GM12878 (cell line): Measurements from ENCODE around the gene AXIN1.
"Not testable (repeated sequence)": the region's sequence is repeated elsewhere in the genome, so short reads cannot be mapped to it uniquely, and the experiment has no call there.

Source experiments
- CEBPB ChIP-seq, 2 experiments: fragments of 150-350 bp in 1 of 2; IDR thresholded peaks; 2 replicates each; pipeline ENCODE4 v1.6.1; 2012 to 2014; ENCODE audit warnings: low read depth in 2 of 2, low read length in 2 of 2, borderline replicate concordance in 1 of 2, inconsistent platforms in 1 of 2
- NR2C2 ChIP-seq: IDR thresholded peaks from 2 replicates; pipeline ENCODE4 v1.6.1; 2011; ENCODE audit warnings: borderline replicate concordance, low read depth; ENCODE audit not compliant: control insufficient read depth, insufficient read length
- NRF1 ChIP-seq: conservative IDR thresholded peaks from 2 replicates; pipeline ENCODE4 v1.6.1; 2011; ENCODE audit warnings: mild to moderate bottlenecking, low read depth, low read length, improper control_type of control experiment
- POLR2A ChIP-seq: IDR thresholded peaks from 2 replicates; pipeline ENCODE4 v1.6.1; 2011; ENCODE audit warnings: low read depth, mild to moderate bottlenecking, low read length
- POLR2AphosphoS5 ChIP-seq: IDR thresholded peaks from 2 replicates; pipeline ENCODE4 v1.6.1; 2011; ENCODE audit warnings: mild to moderate bottlenecking, low read length, inconsistent platforms
- RB1 ChIP-seq: fragments of 450-650 bp; formaldehyde crosslinking; IDR thresholded peaks from 2 replicates; pipeline ENCODE4 v1.6.1; 2017; ENCODE audit warnings: mild to moderate bottlenecking, borderline replicate concordance
- RFX5 ChIP-seq: IDR thresholded peaks from 2 replicates; pipeline ENCODE4 v1.6.1; 2011; ENCODE audit warnings: low read depth, low read length, improper control_type of control experiment
- SIN3A ChIP-seq: IDR thresholded peaks from 2 replicates; pipeline ENCODE4 v1.6.1; 2012; ENCODE audit warnings: low read depth, low read length, improper control_type of control experiment
- SMAD5 ChIP-seq: IDR thresholded peaks from 2 replicates; pipeline ENCODE4 v1.6.1; 2016; ENCODE audit warnings: antibody characterized with exemption, low read depth
- TF ChIP-seq, protein P1 (sequence below), 3 experiments: IDR thresholded peaks in 2 of 3; conservative IDR thresholded peaks in 1 of 3; 2 replicates each; pipeline ENCODE4 v1.5.1; 2011; ENCODE audit warnings: low read depth in 3 of 3, low read length in 3 of 3, mild to moderate bottlenecking in 3 of 3, control low read depth in 2 of 3, moderate library complexity in 2 of 3, inconsistent platforms in 1 of 3, mixed read lengths in 1 of 3; ENCODE audit not compliant: control insufficient read depth in 2 of 3, insufficient read depth in 1 of 3; ENCODE audit errors: extremely low read depth in 1 of 3
- TF ChIP-seq, protein P2 (sequence below): fragments of 450-650 bp; IDR thresholded peaks from 2 replicates; pipeline ENCODE4 v1.6.1; 2016; ENCODE audit warnings: mild to moderate bottlenecking
- TF ChIP-seq, protein P3 (sequence below): fragments of 450-650 bp; formaldehyde crosslinking; IDR thresholded peaks from 2 replicates; pipeline ENCODE4 v1.5.0; 2022; ENCODE audit warnings: mild to moderate bottlenecking, missing genetic modification characterization
- TF ChIP-seq, protein P4 (sequence below): IDR thresholded peaks from 2 replicates; pipeline ENCODE4 v1.6.1; 2012; ENCODE audit warnings: low read depth, low read length, improper control_type of control experiment

DNA sequence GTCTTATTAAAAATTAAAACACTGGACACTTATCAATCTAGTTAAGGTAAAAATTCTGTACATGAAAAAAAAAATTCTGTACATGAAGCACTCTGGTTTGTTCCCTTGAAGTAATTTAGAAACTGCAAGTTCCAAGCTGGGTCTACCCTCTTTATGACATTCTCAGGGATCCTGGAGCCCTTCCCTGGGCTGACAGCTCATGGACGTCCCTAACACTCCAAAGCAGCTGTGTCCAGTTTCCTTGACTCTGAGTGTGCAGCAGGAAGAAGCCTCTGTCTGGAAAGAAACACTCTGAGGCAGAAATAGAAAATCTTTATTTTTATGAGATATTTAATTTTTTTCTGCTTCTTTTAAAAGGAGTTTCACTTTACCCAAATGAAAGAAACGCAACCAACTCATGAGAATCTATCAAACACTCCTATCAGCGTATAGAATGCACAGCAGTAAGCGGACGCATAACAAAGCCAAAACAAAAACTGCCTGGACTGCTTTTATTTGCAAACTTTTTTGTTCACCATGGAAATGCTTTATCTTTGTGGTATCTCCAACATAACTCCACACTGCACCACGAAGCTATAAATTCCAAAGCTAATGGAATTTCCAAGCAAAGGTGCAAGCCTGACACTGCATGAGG is 21.2 kb downstream of the AXIN1 start:
- not testable (repeated sequence) for TF ChIP-seq POLR2A; CEBPB (IDR thresholded peaks at IDR 0.05; ENCODE audit: borderline replicate concordance in 1 of 2, low read depth in 2 of 2, low read length in 2 of 2); SMAD5; SIN3A; RB1; NRF1; POLR2AphosphoS5; NR2C2; RFX5
- TF ChIP-seq, protein P1, sequence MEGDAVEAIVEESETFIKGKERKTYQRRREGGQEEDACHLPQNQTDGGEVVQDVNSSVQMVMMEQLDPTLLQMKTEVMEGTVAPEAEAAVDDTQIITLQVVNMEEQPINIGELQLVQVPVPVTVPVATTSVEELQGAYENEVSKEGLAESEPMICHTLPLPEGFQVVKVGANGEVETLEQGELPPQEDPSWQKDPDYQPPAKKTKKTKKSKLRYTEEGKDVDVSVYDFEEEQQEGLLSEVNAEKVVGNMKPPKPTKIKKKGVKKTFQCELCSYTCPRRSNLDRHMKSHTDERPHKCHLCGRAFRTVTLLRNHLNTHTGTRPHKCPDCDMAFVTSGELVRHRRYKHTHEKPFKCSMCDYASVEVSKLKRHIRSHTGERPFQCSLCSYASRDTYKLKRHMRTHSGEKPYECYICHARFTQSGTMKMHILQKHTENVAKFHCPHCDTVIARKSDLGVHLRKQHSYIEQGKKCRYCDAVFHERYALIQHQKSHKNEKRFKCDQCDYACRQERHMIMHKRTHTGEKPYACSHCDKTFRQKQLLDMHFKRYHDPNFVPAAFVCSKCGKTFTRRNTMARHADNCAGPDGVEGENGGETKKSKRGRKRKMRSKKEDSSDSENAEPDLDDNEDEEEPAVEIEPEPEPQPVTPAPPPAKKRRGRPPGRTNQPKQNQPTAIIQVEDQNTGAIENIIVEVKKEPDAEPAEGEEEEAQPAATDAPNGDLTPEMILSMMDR (IDR thresholded peaks at IDR 0.05 in 2 of 3, conservative IDR thresholded peaks at IDR 0.05 in 1 of 3; ENCODE audit: control insufficient read depth in 2 of 3, extremely low read depth in 1 of 3, insufficient read depth in 1 of 3, low read depth in 3 of 3, low read length in 3 of 3), result not testable (repeated sequence)
- TF ChIP-seq, protein P2, sequence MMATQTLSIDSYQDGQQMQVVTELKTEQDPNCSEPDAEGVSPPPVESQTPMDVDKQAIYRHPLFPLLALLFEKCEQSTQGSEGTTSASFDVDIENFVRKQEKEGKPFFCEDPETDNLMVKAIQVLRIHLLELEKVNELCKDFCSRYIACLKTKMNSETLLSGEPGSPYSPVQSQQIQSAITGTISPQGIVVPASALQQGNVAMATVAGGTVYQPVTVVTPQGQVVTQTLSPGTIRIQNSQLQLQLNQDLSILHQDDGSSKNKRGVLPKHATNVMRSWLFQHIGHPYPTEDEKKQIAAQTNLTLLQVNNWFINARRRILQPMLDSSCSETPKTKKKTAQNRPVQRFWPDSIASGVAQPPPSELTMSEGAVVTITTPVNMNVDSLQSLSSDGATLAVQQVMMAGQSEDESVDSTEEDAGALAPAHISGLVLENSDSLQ, result not testable (repeated sequence)
- TF ChIP-seq, protein P3, sequence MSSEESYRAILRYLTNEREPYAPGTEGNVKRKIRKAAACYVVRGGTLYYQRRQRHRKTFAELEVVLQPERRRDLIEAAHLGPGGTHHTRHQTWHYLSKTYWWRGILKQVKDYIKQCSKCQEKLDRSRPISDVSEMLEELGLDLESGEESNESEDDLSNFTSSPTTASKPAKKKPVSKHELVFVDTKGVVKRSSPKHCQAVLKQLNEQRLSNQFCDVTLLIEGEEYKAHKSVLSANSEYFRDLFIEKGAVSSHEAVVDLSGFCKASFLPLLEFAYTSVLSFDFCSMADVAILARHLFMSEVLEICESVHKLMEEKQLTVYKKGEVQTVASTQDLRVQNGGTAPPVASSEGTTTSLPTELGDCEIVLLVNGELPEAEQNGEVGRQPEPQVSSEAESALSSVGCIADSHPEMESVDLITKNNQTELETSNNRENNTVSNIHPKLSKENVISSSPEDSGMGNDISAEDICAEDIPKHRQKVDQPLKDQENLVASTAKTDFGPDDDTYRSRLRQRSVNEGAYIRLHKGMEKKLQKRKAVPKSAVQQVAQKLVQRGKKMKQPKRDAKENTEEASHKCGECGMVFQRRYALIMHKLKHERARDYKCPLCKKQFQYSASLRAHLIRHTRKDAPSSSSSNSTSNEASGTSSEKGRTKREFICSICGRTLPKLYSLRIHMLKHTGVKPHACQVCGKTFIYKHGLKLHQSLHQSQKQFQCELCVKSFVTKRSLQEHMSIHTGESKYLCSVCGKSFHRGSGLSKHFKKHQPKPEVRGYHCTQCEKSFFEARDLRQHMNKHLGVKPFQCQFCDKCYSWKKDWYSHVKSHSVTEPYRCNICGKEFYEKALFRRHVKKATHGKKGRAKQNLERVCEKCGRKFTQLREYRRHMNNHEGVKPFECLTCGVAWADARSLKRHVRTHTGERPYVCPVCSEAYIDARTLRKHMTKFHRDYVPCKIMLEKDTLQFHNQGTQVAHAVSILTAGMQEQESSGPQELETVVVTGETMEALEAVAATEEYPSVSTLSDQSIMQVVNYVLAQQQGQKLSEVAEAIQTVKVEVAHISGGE (CRISPR knock-in tag), result not testable (repeated sequence)
- TF ChIP-seq, protein P4, sequence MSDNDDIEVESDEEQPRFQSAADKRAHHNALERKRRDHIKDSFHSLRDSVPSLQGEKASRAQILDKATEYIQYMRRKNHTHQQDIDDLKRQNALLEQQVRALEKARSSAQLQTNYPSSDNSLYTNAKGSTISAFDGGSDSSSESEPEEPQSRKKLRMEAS, result not testable (repeated sequence)
